ENCODE results near the gene FOLR2.

DNA sequence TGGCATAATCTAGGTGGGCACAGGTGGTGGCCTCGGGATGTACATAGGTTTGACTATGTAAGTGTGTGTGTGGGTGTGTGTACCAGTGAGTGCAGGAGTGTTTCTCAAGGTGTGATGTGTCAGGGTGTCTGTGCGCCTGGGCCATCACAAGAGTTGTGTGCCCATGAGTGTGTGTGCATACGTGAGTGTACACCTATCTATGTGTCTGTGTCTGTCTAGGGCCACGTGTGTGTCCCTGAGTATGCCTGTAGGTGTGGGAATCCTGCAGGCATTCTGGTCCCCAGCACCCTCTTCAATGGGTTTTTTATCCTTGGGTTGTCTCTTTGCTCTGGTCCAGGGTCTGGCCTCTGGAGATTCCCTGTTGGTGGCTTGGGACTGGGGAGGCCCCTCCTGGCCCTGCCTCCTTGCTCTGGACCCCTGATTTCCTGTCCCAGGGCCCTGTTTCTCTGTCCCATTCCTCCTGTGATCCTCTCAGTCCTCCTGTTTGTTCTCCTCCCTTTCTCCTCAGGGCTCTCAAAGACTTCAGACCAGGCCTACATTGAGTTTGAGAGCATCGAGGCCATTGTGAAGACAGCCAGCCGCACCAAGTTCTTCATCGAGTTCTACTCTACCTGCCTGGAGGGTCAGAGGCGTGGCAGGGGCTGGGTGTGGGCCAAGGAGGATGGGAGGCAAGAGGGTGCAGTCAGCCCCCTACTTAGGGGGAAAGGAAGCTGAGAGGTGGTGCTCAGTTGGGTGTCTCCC lies 17.3 kb downstream of the FOLR2 start:
- TF ChIP-seq CTCF (IDR thresholded peaks at IDR 0.05 in 4 of 5, conservative IDR thresholded peaks at IDR 0.05 in 1 of 5) (no peak), POLR2A (IDR thresholded peaks at IDR 0.05) (no peak)

All from gastrocnemius medialis (tissue), 4 donors.